Measurements from ENCODE around the gene PRR7.

- TF ChIP-seq CTCF (IDR thresholded peaks at IDR 0.05) (no peak), POLR2A (IDR thresholded peaks at IDR 0.05) (no peak)
Observed at GRCh38 chr5:177465044-177465443, 18.4 kb downstream of the PRR7 start.
